GM18520 (cell line): Measurements from ENCODE around the gene AFDN.

Experiments
- ATAC-seq: cut with Tn5 transposase; IDR thresholded peaks from one replicate; pipeline ENCODE4 v1.9.1; 2021; ENCODE audit not compliant: unreplicated experiment

AFDN gene

GRCh38 chr6:167860550-167861226 lies 34.0 kb downstream of the AFDN start:
- ATAC-seq, result no peak

- ATAC-seq, result no peak
Measured at GRCh38 chr6:167861424-167861823, 34.7 kb downstream of the AFDN start.

- ATAC-seq, result no peak
Measured at GRCh38 chr6:167863897-167864296, 37.2 kb downstream of the AFDN start.

- no peak for ATAC-seq
Measured at GRCh38 chr6:167866642-167867041, 39.9 kb downstream of the AFDN start.

- no peak for ATAC-seq
Measured at GRCh38 chr6:167870321-167870720, 43.6 kb downstream of the AFDN start.

GRCh38 chr6:167872538-167873210 lies 46.0 kb downstream of the AFDN start:
- ATAC-seq, result no peak

- no peak for ATAC-seq
Measured at GRCh38 chr6:167877994-167878779, 51.5 kb downstream of the AFDN start.

- no peak for ATAC-seq
Measured at GRCh38 chr6:167879612-167880011, 52.9 kb downstream of the AFDN start.

- ATAC-seq, result no peak
Measured at GRCh38 chr6:167881327-167881726, 54.6 kb downstream of the AFDN start.

- no peak for ATAC-seq
Measured at GRCh38 chr6:167882244-167882643, 55.5 kb downstream of the AFDN start.

- no peak for ATAC-seq
Measured at GRCh38 chr6:167888098-167888497, 61.4 kb downstream of the AFDN start.

GRCh38 chr6:167892835-167893815 lies 66.4 kb downstream of the AFDN start:
- ATAC-seq, result peak; percentile 68

- no peak for ATAC-seq
Measured at GRCh38 chr6:167894965-167895364, 68.3 kb downstream of the AFDN start.

GRCh38 chr6:167896648-167897047 lies 69.9 kb downstream of the AFDN start:
- no peak for ATAC-seq

GRCh38 chr6:167898673-167899311 lies 72.1 kb downstream of the AFDN start:
- no peak for ATAC-seq

GRCh38 chr6:167904791-167905190 lies 78.1 kb downstream of the AFDN start:
- ATAC-seq, result no peak

- no peak for ATAC-seq
Measured at GRCh38 chr6:167906899-167907298, 80.2 kb downstream of the AFDN start.

- no peak for ATAC-seq
Measured at GRCh38 chr6:167907837-167908681, 81.3 kb downstream of the AFDN start.

- no peak for ATAC-seq
Measured at GRCh38 chr6:167910007-167910406, 83.3 kb downstream of the AFDN start.
